ENCODE measurements around the gene EXOC5.

EXOC5 gene

GRCh38 chr14:57169901-57170300 is 98.8 kb downstream of the EXOC5 start:
- no peak for DNase-seq

GRCh38 chr14:57168138-57168679 is 100.5 kb downstream of the EXOC5 start:
- no peak for DNase-seq

GRCh38 chr14:57161583-57162234 is 107.0 kb downstream of the EXOC5 start:
- DNase-seq, result no peak

DNA sequence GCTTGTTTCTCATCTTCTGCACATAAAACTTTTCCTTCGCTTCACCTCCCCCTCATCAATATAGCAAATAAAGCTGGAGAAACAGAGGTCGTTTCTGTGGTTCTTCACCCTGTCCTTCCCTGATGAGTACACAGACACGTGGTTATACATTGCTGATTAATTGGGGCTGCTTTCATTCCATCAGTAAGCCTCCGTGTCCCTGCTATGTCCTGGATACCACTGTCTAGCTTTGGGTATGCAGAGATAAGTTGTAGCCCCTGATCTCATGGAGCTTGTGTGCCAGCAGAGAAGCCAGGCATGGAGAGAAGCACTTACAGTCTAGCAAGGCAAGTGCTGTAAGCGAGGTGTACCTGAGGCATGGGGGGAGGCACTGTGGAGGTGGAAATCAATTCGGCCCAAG is 108.4 kb downstream of the EXOC5 start:
- no peak for DNase-seq

DNA sequence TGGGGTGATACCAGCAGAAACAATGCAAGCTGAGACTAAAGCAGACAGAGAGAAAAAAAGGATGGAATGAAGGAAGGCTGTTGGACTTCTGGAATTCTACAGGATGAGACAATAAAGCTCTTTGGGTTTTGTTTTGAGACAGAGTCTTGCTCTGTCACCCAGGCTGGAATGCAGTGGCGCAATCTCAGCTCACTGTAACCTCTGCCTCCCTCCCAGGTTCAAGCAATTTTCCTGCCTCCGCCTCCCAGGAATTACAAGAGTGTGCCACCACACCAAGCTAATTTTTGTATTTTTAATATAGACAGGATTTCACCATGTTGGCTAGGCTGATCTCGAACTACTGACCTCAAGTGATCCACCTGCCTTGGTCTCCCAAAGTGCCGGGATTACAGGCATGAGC is 115.4 kb downstream of the EXOC5 start:
- DNase-seq, result no peak

All from nucleus accumbens (tissue), 56 donors.